ENCODE measurements around the gene TRPV2. TPM values are rescaled to one million over a fixed set of nuclear protein-coding genes. Genes with fewer than 3 reads are reported as not detected.

TRPV2 gene
- total RNA-seq, 1 experiment from 2014 or later: 1.0 TPM

- H3K4me2 ChIP-seq (ENCODE audit: insufficient read depth, insufficient read length, low read length): no peak overlapping the region
- no peak overlapping the region for H3K56ac ChIP-seq (ENCODE audit: insufficient read length, low read depth, low read length)
- Mint-ChIP-seq H3K36me3 (ENCODE audit: insufficient read depth in 1 of 3, low read depth in 3 of 3) (peaks cover 3 to 4% (median 4%) of the 10 kb centered on the region in 3 experiments; a peak in 2 of 7 replicates), H3K9me3 (no peaks in the 10 kb centered on the region), H3K27me3 (ENCODE audit: low read depth) (no peaks in the 10 kb centered on the region), H3K4me3 (no peak overlapping the region; a peak in 1 of 5 replicates), H3K4me1 (peaks cover 33 to 44% of the 10 kb centered on the region in 2 experiments), H3K27ac (peak overlapping the region in 1 of 3 experiments; percentile 70; a peak in 3 of 7 replicates)
- no peaks in the 10 kb centered on the region for H3K23me2 ChIP-seq (ENCODE audit: insufficient read length, low read depth, low read length, poor library complexity, severe bottlenecking)
- H3K4ac ChIP-seq (ENCODE audit: low read depth, low read length): no peak overlapping the region
- no peaks in the 10 kb centered on the region; the same call in 1 of the 2 replicates for H3K79me2 ChIP-seq (ENCODE audit: insufficient read depth, low read length)
- no peaks in the 10 kb centered on the region for H3K27me3 ChIP-seq (ENCODE audit: insufficient read depth, low read length)
- no peak overlapping the region for H2BK120ac ChIP-seq (ENCODE audit: low read depth, low read length, poor library complexity, severe bottlenecking)
- H2BK5ac ChIP-seq (ENCODE audit: insufficient read length, low read length): no peak overlapping the region
- H3K4me1 ChIP-seq (ENCODE audit: insufficient read depth, low read length): no peaks in the 10 kb centered on the region
- no peaks in the 10 kb centered on the region for H4K20me1 ChIP-seq (ENCODE audit: control insufficient read depth, insufficient read depth, insufficient read length)
- no peak overlapping the region for H3K18ac ChIP-seq (ENCODE audit: insufficient read length, low read depth, low read length)
- TF ChIP-seq CTCF (conservative IDR thresholded peaks at IDR 0.05): 0 out of 3 replicates have a peak, but pooled peaks have one; percentile 14
- peak; percentile 37 for DNase-seq
- no peak overlapping the region for H3K23ac ChIP-seq (ENCODE audit: insufficient read length, low read depth, low read length)
- no peak overlapping the region for H2AFZ ChIP-seq (ENCODE audit: low read length)
- no peak overlapping the region; the same call in 1 of the 2 replicates for H3K14ac ChIP-seq (ENCODE audit: insufficient read depth, low read length)
- no peak overlapping the region for H2AK5ac ChIP-seq (ENCODE audit: insufficient read length, low read length)
- H3K27ac ChIP-seq (ENCODE audit: insufficient read length, low read depth, low read length): no peak overlapping the region
- H3K79me1 ChIP-seq (ENCODE audit: insufficient read depth, low read depth, low read length, poor library complexity, severe bottlenecking): no peaks in the 10 kb centered on the region
- no peak overlapping the region for H4K91ac ChIP-seq (ENCODE audit: insufficient read length, low read depth, low read length)
- no peak overlapping the region for H4K5ac ChIP-seq (ENCODE audit: insufficient read length, low read depth, low read length)
- H3K9me3 ChIP-seq (ENCODE audit: control insufficient read depth, low read depth, low read length): no peaks in the 10 kb centered on the region
- no CpG with 5 or more reads among the region's 11 CpGs for WGBS (ENCODE audit: extremely low coverage, insufficient read length, low lambda C conversion rate)
- H4K8ac ChIP-seq (replicated peaks; ENCODE audit: insufficient read length, low read depth, low read length): no peak overlapping the region
- no peak overlapping the region for H2BK12ac ChIP-seq (ENCODE audit: insufficient read length, low read depth, low read length)
- no peak overlapping the region for H2BK15ac ChIP-seq (ENCODE audit: low read depth, low read length)
- no peak overlapping the region for H3K9ac ChIP-seq (ENCODE audit: extremely low read depth, insufficient read length, low read length)
- H2BK20ac ChIP-seq (ENCODE audit: low read depth, low read length, poor library complexity, severe bottlenecking): no peak overlapping the region
- no peak overlapping the region for H3T11ph ChIP-seq (ENCODE audit: low read length)
Measured at GRCh38 chr17:16470265-16470664, 54.9 kb downstream of the TRPV2 start.
